ENCODE data around the gene PDSS2. TPM values are rescaled to one million over a fixed set of nuclear protein-coding genes. Genes with fewer than 3 reads are reported as not detected.

Gene PDSS2
- total RNA-seq, 1 donor from 2014 or later, result 15.2 TPM

DNA sequence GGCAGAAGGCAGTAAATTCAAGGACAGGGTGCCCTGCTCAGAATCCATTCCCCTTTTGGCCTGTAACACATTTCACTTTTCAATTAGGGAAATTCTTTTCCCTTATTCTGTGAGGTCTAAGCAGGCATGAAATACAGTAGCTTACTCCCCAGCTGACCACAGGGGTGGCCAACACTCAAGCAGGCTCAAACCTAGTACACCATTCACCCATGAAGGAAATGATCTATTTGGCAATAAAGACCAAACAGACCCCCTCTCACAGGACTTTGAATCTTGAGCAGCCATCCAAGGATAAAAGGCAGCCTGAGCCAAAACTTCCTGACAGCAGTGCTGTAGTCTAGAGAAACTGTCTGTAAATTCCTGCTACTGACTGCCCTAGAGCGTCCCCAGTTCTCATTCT is 17.7 kb downstream of the PDSS2 start:
- no peak overlapping the region for H3K4me3 Mint-ChIP-seq
- peaks cover 7% of the 10 kb centered on the region for H3K36me3 Mint-ChIP-seq
- H3K27me3 Mint-ChIP-seq, result no peaks in the 10 kb centered on the region
- no peak overlapping the region for H3K27ac Mint-ChIP-seq
- TF ChIP-seq, protein P1, sequence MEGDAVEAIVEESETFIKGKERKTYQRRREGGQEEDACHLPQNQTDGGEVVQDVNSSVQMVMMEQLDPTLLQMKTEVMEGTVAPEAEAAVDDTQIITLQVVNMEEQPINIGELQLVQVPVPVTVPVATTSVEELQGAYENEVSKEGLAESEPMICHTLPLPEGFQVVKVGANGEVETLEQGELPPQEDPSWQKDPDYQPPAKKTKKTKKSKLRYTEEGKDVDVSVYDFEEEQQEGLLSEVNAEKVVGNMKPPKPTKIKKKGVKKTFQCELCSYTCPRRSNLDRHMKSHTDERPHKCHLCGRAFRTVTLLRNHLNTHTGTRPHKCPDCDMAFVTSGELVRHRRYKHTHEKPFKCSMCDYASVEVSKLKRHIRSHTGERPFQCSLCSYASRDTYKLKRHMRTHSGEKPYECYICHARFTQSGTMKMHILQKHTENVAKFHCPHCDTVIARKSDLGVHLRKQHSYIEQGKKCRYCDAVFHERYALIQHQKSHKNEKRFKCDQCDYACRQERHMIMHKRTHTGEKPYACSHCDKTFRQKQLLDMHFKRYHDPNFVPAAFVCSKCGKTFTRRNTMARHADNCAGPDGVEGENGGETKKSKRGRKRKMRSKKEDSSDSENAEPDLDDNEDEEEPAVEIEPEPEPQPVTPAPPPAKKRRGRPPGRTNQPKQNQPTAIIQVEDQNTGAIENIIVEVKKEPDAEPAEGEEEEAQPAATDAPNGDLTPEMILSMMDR (conservative IDR thresholded peaks at IDR 0.05), result no peak
- no peak for DNase-seq (ENCODE audit: extremely low spot score, unreplicated experiment)
- H3K4me1 Mint-ChIP-seq (ENCODE audit: unreplicated experiment), result peaks cover 3% of the 10 kb centered on the region
- H3K9me3 Mint-ChIP-seq, result peaks cover 2% of the 10 kb centered on the region

DNA sequence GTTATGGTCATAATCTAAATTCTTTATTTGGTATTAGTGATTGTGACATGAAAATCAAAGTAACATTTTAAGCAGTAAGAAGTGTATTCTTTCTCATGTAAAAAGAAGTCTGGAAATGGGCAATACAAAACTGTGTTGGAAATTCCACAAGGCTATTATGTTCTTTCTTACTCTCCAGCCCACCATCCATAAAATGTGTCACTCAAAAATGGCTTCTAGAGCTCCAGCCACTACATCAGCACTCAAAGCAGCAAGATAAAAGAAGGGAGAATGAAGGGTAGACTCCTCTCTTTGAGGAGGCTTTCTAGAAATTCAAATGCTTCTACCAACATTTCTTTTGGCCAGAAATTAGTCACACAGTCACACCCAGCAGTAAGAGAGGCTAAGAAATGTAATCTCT is 18.4 kb downstream of the PDSS2 start:
- no peaks in the 10 kb centered on the region for H3K9me3 Mint-ChIP-seq
- peaks cover 3% of the 10 kb centered on the region for H3K4me1 Mint-ChIP-seq (ENCODE audit: unreplicated experiment)

DNA sequence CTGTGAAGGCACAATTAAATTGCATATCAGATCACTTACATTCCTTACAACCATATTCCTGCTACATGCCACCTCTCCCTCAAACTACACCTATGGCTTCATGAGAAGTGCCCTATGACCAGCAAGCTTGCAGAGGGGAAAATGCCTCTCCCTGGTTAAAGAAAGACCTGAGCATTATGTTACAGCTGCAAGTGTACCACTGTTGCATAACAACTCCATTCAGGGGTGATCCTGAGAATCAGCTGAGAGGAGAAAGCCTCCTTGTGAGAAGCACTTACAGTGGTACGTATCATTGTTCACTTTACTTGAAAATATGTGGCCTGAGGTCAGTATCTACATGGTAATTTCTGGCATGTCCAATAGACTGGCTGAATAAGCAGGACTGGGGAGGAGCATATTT is 20.0 kb downstream of the PDSS2 start:
- Mint-ChIP-seq H3K4me1 (ENCODE audit: unreplicated experiment) (peaks cover 3% of the 10 kb centered on the region), H3K27me3 (no peaks in the 10 kb centered on the region), H3K36me3 (peaks cover 4% of the 10 kb centered on the region), H3K27ac (no peak overlapping the region), H3K4me3 (no peak overlapping the region), H3K9me3 (no peaks in the 10 kb centered on the region)
- TF ChIP-seq, protein P1 (conservative IDR thresholded peaks at IDR 0.05), result no peak
- no peak for DNase-seq (ENCODE audit: extremely low spot score, unreplicated experiment)

More for the DNA sequence above, 18.4 kb downstream of the PDSS2 start:
- DNase-seq (ENCODE audit: extremely low spot score, unreplicated experiment), result no peak
- H3K4me3 Mint-ChIP-seq, result no peak overlapping the region
- peaks cover 7% of the 10 kb centered on the region for H3K36me3 Mint-ChIP-seq
- H3K27ac Mint-ChIP-seq, result no peak overlapping the region
- H3K27me3 Mint-ChIP-seq, result no peaks in the 10 kb centered on the region
- TF ChIP-seq, protein P1 (conservative IDR thresholded peaks at IDR 0.05), result no peak

DNA sequence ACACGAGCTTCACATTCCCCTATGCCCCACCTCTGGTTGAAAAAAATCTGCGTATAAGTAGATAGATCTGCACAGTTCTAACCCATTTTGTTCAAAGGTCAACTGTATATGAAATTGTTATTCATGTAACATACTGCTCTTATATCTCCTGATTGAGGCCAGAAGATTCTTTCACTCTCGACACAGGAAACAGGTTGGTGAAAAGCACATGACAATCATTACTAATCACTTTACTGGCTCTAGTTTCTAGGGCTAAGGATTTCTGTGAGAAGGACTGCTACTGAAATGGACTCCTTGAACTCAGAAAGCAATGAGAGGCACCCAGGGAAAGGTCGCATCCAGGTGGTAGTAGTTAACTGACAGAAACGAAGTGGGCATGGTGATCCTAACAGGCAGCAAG is 21.7 kb downstream of the PDSS2 start:
- no peak overlapping the region for H3K4me3 Mint-ChIP-seq
- peaks cover 3% of the 10 kb centered on the region for H3K4me1 Mint-ChIP-seq (ENCODE audit: unreplicated experiment)
- TF ChIP-seq, protein P1 (conservative IDR thresholded peaks at IDR 0.05), result no peak
- H3K27ac Mint-ChIP-seq, result no peak overlapping the region
- H3K27me3 Mint-ChIP-seq, result no peaks in the 10 kb centered on the region
- H3K9me3 Mint-ChIP-seq, result peaks cover 5% of the 10 kb centered on the region
- H3K36me3 Mint-ChIP-seq, result peaks cover 14% of the 10 kb centered on the region
- no peak for DNase-seq (ENCODE audit: extremely low spot score, unreplicated experiment)

DNA sequence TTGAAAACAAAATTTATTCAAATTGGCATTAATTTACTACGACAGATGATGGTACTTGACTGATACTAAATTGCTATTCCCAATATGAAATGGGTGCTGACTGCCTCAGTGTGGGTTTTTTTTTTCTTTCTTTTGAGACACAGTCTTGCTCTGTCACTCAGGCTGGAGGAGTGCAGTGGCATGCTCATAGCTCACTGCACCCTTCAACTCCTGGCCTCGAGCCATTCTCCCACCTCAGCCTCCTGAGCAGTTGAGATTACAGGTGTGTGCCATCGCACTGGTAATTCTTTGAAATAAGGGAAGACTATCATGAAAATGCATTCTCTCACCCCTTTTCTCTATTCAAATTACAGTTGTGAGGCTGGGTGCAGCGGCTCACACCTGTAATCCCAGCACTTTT is 22.5 kb downstream of the PDSS2 start:
- H3K36me3 Mint-ChIP-seq, result peaks cover 14% of the 10 kb centered on the region

More for the DNA sequence above, 22.5 kb downstream of the PDSS2 start:
- TF ChIP-seq, protein P1 (conservative IDR thresholded peaks at IDR 0.05), result no peak
- peaks cover 3% of the 10 kb centered on the region for H3K4me1 Mint-ChIP-seq (ENCODE audit: unreplicated experiment)
- no peak overlapping the region for H3K27ac Mint-ChIP-seq
- H3K27me3 Mint-ChIP-seq, result no peaks in the 10 kb centered on the region
- H3K9me3 Mint-ChIP-seq, result peaks cover 5% of the 10 kb centered on the region
- H3K4me3 Mint-ChIP-seq, result no peak overlapping the region
- no peak for DNase-seq (ENCODE audit: extremely low spot score, unreplicated experiment)
